CD4-positive, alpha-beta memory T cell (primary cell): ENCODE data around the gene DHRS4. TPM values are rescaled to one million over a fixed set of nuclear protein-coding genes. Genes with fewer than 3 reads are reported as not detected.
"Not testable (repeated sequence)": the region's sequence is repeated elsewhere in the genome, so short reads cannot be mapped to it uniquely, and the experiment has no call there.

Source experiments
- CTCF ChIA-PET: fragments of 350-600 bp; sonication (Branson Sonifier 250); formaldehyde crosslinking; loops from one replicate; lab custom pipeline; 2021; ENCODE audit warnings: inconsistent platforms; ENCODE audit not compliant: partially characterized antibody; lab: Charles Lee
- POLR2A ChIA-PET: fragments of 350-600 bp; sonication (Branson Sonifier 250); formaldehyde crosslinking; loops from one replicate; lab custom pipeline; 2021; ENCODE audit not compliant: partially characterized antibody; lab: Charles Lee
- DNase-seq, 5 donors: peaks; one replicate each; pipeline versions ENCODE4 v3.0.0 to v3.0.0-alpha.2; 2020 to 2022; ENCODE audit warnings: mixed read lengths in 1 of 5
- H3K27ac ChIP-seq: one replicate; pipeline ENCODE4 v1.7.0; 2013; ENCODE audit warnings: low read depth, low read length
- H3K27me3 ChIP-seq: 2 replicates; pipeline ENCODE4 v1.7.0; 2013; ENCODE audit warnings: mild to moderate bottlenecking, low read length, moderate library complexity; ENCODE audit not compliant: insufficient read depth
- H3K36me3 ChIP-seq: 2 replicates; pipeline ENCODE4 v1.7.0; 2013; ENCODE audit warnings: mild to moderate bottlenecking, low read length, moderate library complexity; ENCODE audit not compliant: insufficient read depth
- H3K4me1 ChIP-seq: 2 replicates; pipeline ENCODE4 v1.7.0; 2013; ENCODE audit warnings: mild to moderate bottlenecking, low read length, moderate library complexity; ENCODE audit not compliant: insufficient read depth
- H3K4me3 ChIP-seq, 2 donors: one replicate each; pipeline ENCODE4 v1.7.0; 2013; ENCODE audit warnings: low read length in 2 of 2, mild to moderate bottlenecking in 1 of 2
- H3K9me3 ChIP-seq, 2 donors: one replicate each; pipeline ENCODE4 v1.7.0; 2013; ENCODE audit warnings: low read length in 2 of 2, control low read depth in 1 of 2; ENCODE audit not compliant: control insufficient read depth in 1 of 2
- H3K27ac Mint-ChIP-seq, 7 donors: one replicate each; pipeline ENCODE4 v1.8.0; 2020 to 2021; ENCODE audit warnings: mixed read lengths in 7 of 7, mild to moderate bottlenecking in 6 of 7, inconsistent platforms in 3 of 7, moderate library complexity in 3 of 7
- H3K27me3 Mint-ChIP-seq, 2 donors: one replicate each; pipeline ENCODE4 v1.8.0; 2020 to 2021; ENCODE audit warnings: mixed read lengths in 2 of 2
- H3K36me3 Mint-ChIP-seq, 2 donors: one replicate each; pipeline ENCODE4 v1.8.0; 2020 to 2021; ENCODE audit warnings: mixed read lengths in 2 of 2, inconsistent platforms in 1 of 2, mild to moderate bottlenecking in 1 of 2
- H3K4me1 Mint-ChIP-seq, 4 donors: one replicate each; pipeline ENCODE4 v1.8.0; 2020 to 2021; ENCODE audit warnings: mixed read lengths in 4 of 4, mild to moderate bottlenecking in 1 of 4
- H3K4me3 Mint-ChIP-seq, 8 donors: one replicate each; pipeline ENCODE4 v1.8.0; 2020 to 2021; ENCODE audit warnings: mixed read lengths in 8 of 8, mild to moderate bottlenecking in 7 of 8, moderate library complexity in 6 of 8, inconsistent platforms in 3 of 8
- H3K9me3 Mint-ChIP-seq, 8 donors: one replicate each; pipeline ENCODE4 v1.8.0; 2020 to 2021; ENCODE audit warnings: mixed read lengths in 8 of 8, mild to moderate bottlenecking in 5 of 8, inconsistent platforms in 3 of 8, moderate library complexity in 1 of 8
- intact Hi-C: fragments of 100-400 bp; cut with micrococcal nuclease; formaldehyde crosslinking; loops from one replicate; pipeline ENCODE4 v1.15.1; 2023
- polyA plus RNA-seq, 2 donors: library from polyadenylated mRNA; unstranded; fragments of 300-500 nt; fragmentation: Illumina TruSeq; gene quantifications; one replicate each; pipeline ENCODE4 v1.2.3, GENCODE V29; 2021
- total RNA-seq, 2 experiments: library from RNA; stranded (reverse); gene quantifications; one replicate each; pipeline ENCODE4 v1.2.3, GENCODE V29; 2021

Gene DHRS4
- total and polyA plus RNA-seq, 4 experiments from 2014 or later = 14.7 to 36.2 (median 24.0) TPM

GRCh38 chr14:23939607-23940326 lies 13.8 kb upstream of the DHRS4 start:
- H3K36me3 Mint-ChIP-seq = peaks cover 12 to 19% of the 10 kb centered on the region in 2 donors
- no peaks in the 10 kb centered on the region for H3K9me3 Mint-ChIP-seq
- Histone ChIP-seq H3K4me3 (no peak overlapping the region), H3K27ac (no peak overlapping the region), H3K27me3 (no peaks in the 10 kb centered on the region), H3K4me1 (no peaks in the 10 kb centered on the region), H3K36me3 (no peaks in the 10 kb centered on the region), H3K9me3 (no peaks in the 10 kb centered on the region)
- H3K4me1 Mint-ChIP-seq = peaks cover 0 to 6% (median 0%) of the 10 kb centered on the region in 4 donors
- H3K27ac Mint-ChIP-seq = peak overlapping the region in 1 of 7 donors; percentile 22
- H3K27me3 Mint-ChIP-seq = no peaks in the 10 kb centered on the region
- POLR2A ChIA-PET = no interaction called here
- CTCF ChIA-PET = interaction anchor here (1.0 kb wide), 1 partner anchor 308 kb away, joined by 3 read pairs; no protein-coding TSS in a partner anchor
- H3K4me3 Mint-ChIP-seq = no peak overlapping the region
- no peak for DNase-seq
- intact Hi-C loops = no loop called here

- H3K4me3 ChIP-seq = no peak overlapping the region
- no peak overlapping the region for H3K27ac ChIP-seq
- H3K4me3 Mint-ChIP-seq = no peak overlapping the region
- no peaks in the 10 kb centered on the region for H3K9me3 Mint-ChIP-seq
- H3K36me3 Mint-ChIP-seq = peaks cover 12 to 19% of the 10 kb centered on the region in 2 donors
- ChIA-PET POLR2A (no interaction called here), CTCF (no interaction called here)
- no peaks in the 10 kb centered on the region for H3K9me3 ChIP-seq
- H3K36me3 ChIP-seq = no peaks in the 10 kb centered on the region
- no peak for DNase-seq
- intact Hi-C loops = no loop called here
- H3K27ac Mint-ChIP-seq = no peak overlapping the region
- H3K27me3 ChIP-seq = no peaks in the 10 kb centered on the region
- no peaks in the 10 kb centered on the region for H3K4me1 ChIP-seq
- no peaks in the 10 kb centered on the region for H3K27me3 Mint-ChIP-seq
- H3K4me1 Mint-ChIP-seq = peaks cover under 1 to 7% (median 5%) of the 10 kb centered on the region in 4 donors
Measured at GRCh38 chr14:23941230-23941629, 12.3 kb upstream of the DHRS4 start.

GRCh38 chr14:23941669-23942068 lies 11.9 kb upstream of the DHRS4 start:
- Mint-ChIP-seq H3K9me3 (no peaks in the 10 kb centered on the region), H3K4me1 (peaks cover 4 to 11% (median 8%) of the 10 kb centered on the region in 4 donors), H3K4me3 (no peak overlapping the region), H3K36me3 (peaks cover 12 to 19% of the 10 kb centered on the region in 2 donors), H3K27me3 (no peaks in the 10 kb centered on the region), H3K27ac (no peak overlapping the region)
- ChIA-PET POLR2A (no interaction called here), CTCF (no interaction called here)
- H3K4me3 ChIP-seq = no peak overlapping the region
- no peaks in the 10 kb centered on the region for H3K27me3 ChIP-seq
- no peaks in the 10 kb centered on the region for H3K9me3 ChIP-seq
- intact Hi-C loops = no loop called here
- H3K27ac ChIP-seq = no peak overlapping the region
- no peaks in the 10 kb centered on the region for H3K36me3 ChIP-seq
- H3K4me1 ChIP-seq = no peaks in the 10 kb centered on the region
- DNase-seq = no peak

- Mint-ChIP-seq H3K4me1 (peaks cover 7 to 20% (median 15%) of the 10 kb centered on the region in 4 donors), H3K9me3 (no peaks in the 10 kb centered on the region), H3K36me3 (peaks cover 15 to 19% of the 10 kb centered on the region in 2 donors), H3K27ac (no peak overlapping the region), H3K27me3 (no peaks in the 10 kb centered on the region), H3K4me3 (no peak overlapping the region)
- ChIA-PET POLR2A (no interaction called here), CTCF (interaction anchor here (1.2 kb wide), 1 partner anchor 311 kb away, joined by 5 read pairs; no protein-coding TSS in a partner anchor)
- intact Hi-C loops = no loop called here
- Histone ChIP-seq H3K4me1 (no peaks in the 10 kb centered on the region), H3K4me3 (no peak overlapping the region), H3K27ac (no peak overlapping the region), H3K36me3 (no peaks in the 10 kb centered on the region), H3K9me3 (no peaks in the 10 kb centered on the region), H3K27me3 (no peaks in the 10 kb centered on the region)
- no peak for DNase-seq
Measured at GRCh38 chr14:23942587-23942986, 11.0 kb upstream of the DHRS4 start.

- POLR2A ChIA-PET, H3K27me3 ChIP-seq, H3K27me3 Mint-ChIP-seq, H3K4me3 Mint-ChIP-seq, DNase-seq, H3K36me3 Mint-ChIP-seq, H3K36me3 ChIP-seq, H3K9me3 Mint-ChIP-seq, H3K27ac Mint-ChIP-seq, H3K27ac ChIP-seq, H3K4me3 ChIP-seq, H3K9me3 ChIP-seq, intact Hi-C loops: not testable (repeated sequence)
- H3K4me1 ChIP-seq = peaks cover 21% of the 10 kb centered on the region
- H3K4me1 Mint-ChIP-seq = peaks cover 22 to 58% (median 41%) of the 10 kb centered on the region in 4 donors
- CTCF ChIA-PET = interaction anchor here (1.1 kb wide), 1 partner anchor 19 kb away, joined by 3 read pairs; no protein-coding TSS in a partner anchor
Measured at GRCh38 chr14:23949069-23949468, 4.5 kb upstream of the DHRS4 start.

- no peak overlapping the region for H3K4me3 ChIP-seq
- H3K9me3 ChIP-seq = no peaks in the 10 kb centered on the region
- peaks cover 25% of the 10 kb centered on the region for H3K4me1 ChIP-seq
- DNase-seq = no peak
- H3K36me3 ChIP-seq = no peaks in the 10 kb centered on the region
- POLR2A ChIA-PET = no interaction called here
- peaks cover 3 to 10% of the 10 kb centered on the region in 2 donors for H3K36me3 Mint-ChIP-seq
- intact Hi-C loops = loop anchor here (10.0 kb wide), 1 partner anchor 64 kb away; no protein-coding TSS in a partner anchor
- H3K27me3 Mint-ChIP-seq = no peaks in the 10 kb centered on the region
- no peak overlapping the region for H3K27ac ChIP-seq
- no peak overlapping the region for H3K27ac Mint-ChIP-seq
- peaks cover 0 to 6% (median 2%) of the 10 kb centered on the region in 8 donors for H3K9me3 Mint-ChIP-seq
- H3K27me3 ChIP-seq = no peaks in the 10 kb centered on the region
- H3K4me3 Mint-ChIP-seq = no peak overlapping the region
- H3K4me1 Mint-ChIP-seq = peaks cover 23 to 64% (median 46%) of the 10 kb centered on the region in 4 donors
- CTCF ChIA-PET = no interaction called here
Measured at GRCh38 chr14:23950411-23951135, 3.0 kb upstream of the DHRS4 start.

GRCh38 chr14:23951136-23951466 lies 2.5 kb upstream of the DHRS4 start:
- H3K27me3 ChIP-seq, H3K9me3 Mint-ChIP-seq, H3K27ac ChIP-seq, H3K9me3 ChIP-seq, POLR2A ChIA-PET, DNase-seq, H3K36me3 ChIP-seq, H3K27me3 Mint-ChIP-seq, H3K27ac Mint-ChIP-seq, H3K4me3 ChIP-seq: not testable (repeated sequence)
- Mint-ChIP-seq H3K36me3 (peaks cover 3 to 13% of the 10 kb centered on the region in 2 donors), H3K4me3 (peak overlapping the region in 1 of 8 donors; percentile 61), H3K4me1 (peaks cover 23 to 62% (median 43%) of the 10 kb centered on the region in 4 donors)
- intact Hi-C loops = loop anchor here (10.0 kb wide), 1 partner anchor 64 kb away; no protein-coding TSS in a partner anchor
- CTCF ChIA-PET = interaction anchor here (1.6 kb wide), 1 partner anchor 14 kb away, joined by 5 read pairs; no protein-coding TSS in a partner anchor
- peaks cover 25% of the 10 kb centered on the region for H3K4me1 ChIP-seq
